DMS153 treated with DMSO at 0.1 percent for 48 hours (cell line): ENCODE data around the gene ENHO.
A peak's percentile ranks its signal among the peaks of the same experiment; 100 is the strongest.

Experiments used
- DNase-seq: peaks from one replicate; lab custom pipeline; 2025; ENCODE audit not compliant: unreplicated experiment; lab: John Stamatoyannopoulos, UW

ENHO gene

DNA sequence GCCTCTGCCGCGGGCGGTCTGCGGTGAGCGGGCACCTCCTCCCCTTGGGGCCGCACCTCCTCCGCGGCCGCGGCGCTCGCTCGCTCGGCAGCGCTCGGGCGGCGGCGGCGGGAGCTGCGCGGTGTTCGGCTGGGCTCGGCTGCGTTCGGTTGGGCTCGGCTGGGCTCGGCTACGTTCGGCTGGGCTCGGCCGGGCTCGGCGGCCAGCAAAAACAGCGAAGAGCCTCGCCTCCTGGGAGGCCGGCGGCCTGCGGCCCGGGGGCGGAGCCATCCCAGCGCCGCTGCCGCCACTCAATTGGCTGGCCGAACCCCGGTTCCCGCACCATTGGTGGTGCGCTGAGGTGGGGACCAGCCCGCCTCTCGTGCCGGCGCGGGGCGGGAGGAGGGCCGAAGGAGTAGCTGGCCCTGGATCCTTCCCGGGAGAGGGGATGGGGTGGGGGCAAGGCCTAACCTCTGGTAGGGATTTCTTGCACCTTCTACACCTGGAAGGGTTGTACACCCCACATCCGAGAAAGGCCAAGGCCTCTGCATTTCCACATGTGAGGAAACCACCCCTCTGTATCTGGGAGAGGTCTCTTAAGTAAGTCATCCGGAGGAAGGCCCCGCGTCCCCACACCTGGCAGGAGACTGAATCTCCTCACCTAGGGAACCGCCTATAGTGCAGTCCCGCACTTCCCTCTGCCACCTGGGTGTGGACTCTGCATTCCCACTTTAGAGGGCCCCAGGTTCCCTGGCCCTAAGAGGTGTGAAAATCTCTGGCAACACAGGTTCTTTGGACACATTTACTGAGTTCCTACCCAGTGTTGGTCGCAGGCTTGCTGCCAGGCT lies at the start of gene ENHO:
Gene ENHO, minus strand, starts transcription at position 20 of the 827 bp plus-strand sequence. CDS start 1,295 bp downstream, outside the sequence.
- peak; percentile 88 for DNase-seq

DNA sequence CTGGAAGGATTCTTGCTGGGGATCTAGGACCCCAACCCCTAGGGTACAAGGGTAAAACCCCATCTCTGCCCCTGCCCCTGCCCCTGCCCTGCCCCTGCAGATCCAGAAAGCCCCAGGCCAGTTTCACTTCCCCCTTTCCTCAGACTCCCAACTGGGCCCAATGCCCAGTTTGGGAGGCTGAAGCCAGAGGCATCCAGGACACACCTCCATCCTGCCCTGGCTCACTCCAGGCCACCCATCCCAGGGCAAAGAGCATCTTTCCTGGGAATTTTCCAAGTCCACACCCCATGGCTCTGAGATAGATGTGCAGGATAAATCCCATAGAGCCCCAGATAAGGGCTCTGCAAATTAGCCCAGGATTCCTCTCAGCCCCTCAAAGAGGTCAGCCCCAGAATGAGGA lies 49.3 kb upstream of the ENHO start:
- no peak for DNase-seq

DNA sequence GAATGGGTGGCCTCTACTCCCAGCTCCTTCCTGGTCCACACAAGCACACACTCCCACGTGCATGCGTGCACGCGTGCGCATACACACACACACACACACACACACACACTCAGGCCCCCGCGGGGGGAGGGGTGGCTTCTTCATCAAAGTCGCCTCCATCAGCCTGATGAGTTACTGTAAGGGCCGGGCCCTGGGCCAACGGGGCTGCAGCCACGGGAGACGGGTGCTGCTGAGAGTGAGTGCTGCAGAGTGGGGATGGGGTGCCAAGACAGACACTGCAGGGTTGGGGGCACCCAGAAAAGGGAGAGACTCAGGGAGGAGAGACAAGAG lies 48.7 kb upstream of the ENHO start:
- no peak for DNase-seq

DNA sequence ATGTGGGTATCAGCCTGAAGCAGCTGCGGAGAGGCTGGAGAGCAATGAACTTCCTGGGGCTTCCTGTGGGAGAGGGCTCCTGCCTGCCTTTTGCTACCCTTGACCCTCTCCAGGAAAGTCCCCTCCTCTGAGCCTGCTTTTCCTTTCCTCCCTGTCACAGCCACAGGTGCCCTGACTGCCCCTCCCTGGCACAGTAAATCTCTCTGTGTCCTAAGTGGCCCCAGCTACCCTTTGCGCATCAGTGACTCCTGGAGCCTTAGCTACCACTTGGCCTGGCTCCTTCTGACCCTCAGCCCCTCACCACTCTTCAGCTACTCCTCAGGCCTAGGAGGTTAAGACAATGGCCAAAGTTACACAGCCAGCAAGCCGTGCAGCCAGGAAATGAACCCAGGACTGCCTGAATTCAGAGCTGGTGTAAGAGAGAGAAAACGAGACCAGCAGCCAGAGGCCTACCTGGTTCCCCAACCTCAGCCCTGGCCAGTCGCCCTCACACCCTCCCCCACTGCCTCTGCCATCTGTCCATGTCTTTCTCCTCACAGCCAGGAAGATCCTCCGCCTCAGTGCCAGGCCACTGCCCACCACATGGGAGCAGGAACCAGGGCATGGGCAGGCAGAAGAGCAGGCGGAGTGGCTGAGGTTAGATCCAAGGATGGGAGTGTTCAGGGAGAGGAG lies 48.2 kb upstream of the ENHO start:
- DNase-seq = no peak

DNA sequence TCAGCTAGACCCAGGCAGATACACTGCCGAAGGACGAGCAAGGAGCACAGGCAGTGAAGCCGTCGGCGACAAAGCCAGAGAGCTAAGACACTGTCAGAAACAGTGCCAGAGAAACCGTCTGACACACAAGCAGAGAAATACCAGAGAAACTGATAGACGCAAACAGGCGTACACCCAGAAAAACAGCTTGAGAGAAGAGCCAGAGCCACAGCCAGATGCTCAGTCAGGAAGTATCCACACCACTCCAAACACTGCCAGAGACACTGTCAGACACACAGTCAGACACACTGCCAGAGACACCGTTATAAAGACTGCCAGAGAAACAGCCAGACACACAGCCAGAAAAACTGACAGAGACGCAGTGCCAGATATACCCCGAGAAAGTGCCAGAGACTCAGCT lies 47.6 kb upstream of the ENHO start:
- no peak for DNase-seq

DNA sequence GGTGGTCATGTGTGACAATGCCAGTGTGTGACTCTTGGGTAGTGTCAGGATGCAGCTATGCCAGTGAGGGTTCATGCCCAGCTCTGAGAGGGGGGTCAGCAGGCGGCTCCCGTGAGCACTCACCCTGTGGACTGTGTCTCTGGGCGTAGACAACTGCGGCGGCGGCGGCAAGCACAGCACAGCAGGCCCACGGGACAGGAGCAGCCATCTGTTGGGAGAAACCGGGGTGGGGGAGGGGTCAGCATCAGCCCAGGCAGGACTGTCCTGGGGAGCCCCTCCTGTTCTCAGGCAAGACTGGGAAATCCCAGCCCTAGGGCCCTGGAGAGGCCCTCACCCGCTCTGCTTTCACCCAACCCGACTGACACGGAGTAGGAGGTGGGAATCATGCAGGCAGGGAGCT lies 46.0 kb upstream of the ENHO start:
- no peak for DNase-seq

DNA sequence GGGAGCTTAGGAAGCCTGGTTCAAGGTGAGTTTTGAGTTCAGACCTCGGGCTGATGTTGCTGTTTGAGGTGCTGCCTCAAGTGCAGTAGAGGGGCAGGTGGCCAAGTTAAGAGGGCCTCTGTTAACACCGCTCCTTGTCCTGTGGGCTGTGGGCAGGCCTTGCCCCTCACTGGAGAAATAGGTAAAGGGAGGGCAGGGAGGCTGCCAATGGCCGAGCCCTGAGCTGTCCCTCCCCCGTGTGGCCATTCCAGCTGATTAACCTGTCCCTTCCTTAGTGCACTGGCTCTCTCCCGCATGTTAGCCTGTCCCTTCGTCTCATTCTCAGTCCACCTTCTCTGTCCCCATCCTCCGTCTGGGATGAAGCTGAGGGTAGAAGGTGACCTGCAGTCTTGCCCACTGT lies 45.3 kb upstream of the ENHO start:
- DNase-seq = no peak

DNA sequence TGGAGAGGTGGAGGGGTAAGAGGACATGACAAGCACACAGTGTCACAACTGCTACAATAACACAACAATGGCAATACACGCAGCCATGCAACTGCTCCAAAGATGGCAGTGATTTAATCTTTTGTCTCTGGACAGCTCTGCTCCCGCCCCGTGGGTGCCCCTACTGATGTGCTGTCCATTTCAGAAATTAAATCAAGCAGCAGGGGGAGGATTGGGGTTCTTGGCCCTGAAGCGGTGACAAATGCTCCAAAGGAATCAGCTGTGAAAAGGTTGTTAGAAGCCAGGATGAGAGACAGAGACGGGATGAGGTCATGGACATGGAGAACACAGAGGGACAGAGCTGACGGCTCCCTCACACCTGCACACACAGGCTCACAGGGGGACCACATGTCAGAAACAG lies 44.2 kb upstream of the ENHO start:
- DNase-seq = no peak

DNA sequence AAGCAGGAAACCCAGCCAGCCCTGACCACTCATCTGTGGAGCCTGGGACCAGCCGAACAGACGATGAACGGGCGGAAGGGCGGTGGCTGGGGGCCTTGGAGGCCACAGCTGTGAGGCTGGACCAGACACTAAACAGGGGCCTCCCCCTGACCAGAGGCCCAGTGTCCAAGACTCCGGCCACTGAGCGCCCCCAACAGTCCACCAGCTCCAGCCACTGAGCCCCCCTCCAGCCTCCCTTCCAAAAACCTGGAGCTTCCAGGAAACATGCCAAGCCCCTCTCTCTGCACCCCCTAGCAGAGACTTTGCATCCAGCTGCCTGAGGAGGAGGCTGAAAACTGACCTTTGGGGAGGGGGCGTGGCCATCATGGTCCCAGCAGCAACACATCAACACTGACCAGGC lies 43.5 kb upstream of the ENHO start:
- DNase-seq = no peak

DNA sequence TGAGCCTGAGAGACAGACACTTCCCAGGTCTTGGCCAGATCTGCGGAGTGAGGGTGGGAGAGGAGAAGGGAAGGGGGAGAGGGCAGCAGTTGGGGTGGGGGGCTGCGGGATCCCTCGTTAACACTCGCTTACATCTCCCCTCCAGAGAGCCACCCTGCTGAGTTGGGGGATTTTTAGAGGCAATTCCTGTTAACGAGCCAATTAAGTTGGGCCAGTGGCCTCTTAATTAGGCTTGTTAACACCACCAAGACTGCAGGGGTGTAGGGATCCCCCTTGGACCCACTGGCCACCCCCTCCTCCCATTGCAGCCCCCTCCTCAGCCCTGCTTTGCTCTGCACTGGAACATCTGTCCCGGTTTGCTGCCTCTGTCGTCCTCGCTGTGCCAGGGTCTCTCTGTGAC lies 43.1 kb upstream of the ENHO start:
- DNase-seq = no peak

DNA sequence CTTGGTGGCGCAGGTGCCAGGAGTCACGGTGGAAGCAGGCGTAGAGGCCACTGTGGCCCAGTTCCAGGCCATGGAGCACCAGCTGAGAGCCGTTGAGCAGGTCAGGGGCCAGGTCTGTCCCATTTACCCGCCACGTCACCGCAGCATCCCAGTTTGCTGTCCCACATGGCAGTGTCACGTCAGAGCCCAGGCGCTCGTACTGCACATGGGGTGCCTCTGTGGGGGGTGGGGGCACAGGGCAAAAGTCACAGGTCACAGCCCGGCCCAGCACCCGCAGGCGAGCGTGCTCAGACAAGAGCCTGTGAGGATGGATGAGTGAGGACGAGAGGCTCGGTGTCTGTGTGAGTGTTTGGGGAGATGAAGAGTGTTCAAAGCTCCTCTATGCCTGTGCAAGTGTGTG lies 41.8 kb upstream of the ENHO start:
- DNase-seq = no peak

DNA sequence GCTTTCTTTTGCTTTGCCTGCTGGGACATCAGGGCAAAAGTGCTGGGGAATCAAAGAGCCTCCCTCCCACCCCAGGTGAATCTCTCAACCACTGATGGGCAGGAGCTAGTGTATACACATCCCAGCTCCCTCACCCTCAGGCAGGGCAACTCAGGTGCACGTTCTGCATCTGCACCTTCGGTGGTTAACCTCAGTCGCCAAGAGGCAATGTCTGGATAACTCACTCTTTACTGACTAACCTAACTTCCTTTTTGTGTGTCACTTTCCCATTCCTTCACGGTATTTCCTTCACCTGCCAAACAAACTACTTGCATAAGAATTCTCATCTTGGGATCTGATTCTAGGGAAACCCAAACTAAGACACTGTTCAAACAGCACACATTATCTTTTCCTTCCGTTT lies 40.5 kb upstream of the ENHO start:
- no peak for DNase-seq

DNA sequence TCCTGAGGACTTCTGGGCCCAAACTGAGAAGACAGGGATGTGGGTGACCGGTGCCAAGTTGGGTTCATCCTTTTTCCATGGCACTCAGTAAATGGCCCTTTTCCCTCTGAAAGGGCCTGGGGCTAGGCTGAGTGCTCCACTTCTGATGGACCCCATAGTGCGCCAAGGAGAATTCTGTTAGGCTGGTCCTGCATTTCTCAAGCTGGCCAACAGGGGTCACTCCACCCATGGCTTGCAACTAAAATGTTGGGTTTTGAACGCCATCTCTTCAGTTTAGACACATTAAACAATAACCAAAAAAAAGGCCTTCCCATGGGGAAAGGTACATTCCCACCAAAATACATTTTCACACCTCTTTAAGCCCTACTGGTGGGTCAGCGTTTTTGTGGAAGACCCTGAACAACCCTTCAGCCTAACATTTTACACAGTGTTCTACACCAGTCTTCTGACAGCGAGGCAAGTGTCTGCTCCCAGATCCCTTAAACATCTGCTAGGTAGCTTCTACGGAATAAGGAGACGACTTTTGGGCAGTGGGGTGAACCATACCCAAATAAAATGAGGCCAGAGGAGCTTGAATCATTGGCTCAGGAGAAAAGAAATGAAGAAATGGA lies 39.5 kb upstream of the ENHO start:
- DNase-seq = no peak

DNA sequence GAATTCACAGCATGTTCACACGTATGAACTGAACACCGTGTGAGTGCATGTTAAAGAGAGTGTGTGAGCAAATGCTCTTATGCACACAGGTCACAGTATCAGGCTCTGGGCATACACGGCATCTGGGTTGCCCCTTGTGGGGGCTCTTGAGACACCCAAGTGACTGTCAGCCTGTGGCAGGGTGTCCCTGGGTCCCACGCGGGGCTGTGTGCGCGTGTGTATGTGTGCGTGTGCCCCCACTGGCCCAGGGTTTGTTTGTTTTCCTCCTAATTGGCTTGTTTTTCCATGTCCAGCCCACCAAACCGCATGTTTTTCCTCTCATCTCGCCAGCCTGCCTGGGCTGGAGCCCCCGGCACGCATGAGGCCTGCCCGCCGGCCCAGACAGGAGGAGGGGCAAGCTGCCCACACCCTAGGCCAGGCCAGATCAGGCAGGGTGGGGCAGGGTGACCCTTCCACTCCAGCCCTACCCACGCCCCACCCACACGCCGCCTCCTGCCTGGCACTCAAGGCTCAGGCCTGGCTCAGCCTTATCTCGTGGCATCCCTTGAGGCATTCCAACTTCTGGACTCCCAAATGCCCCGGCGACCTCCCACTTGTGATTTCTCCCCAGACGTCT lies 37.9 kb upstream of the ENHO start:
- no peak for DNase-seq

DNA sequence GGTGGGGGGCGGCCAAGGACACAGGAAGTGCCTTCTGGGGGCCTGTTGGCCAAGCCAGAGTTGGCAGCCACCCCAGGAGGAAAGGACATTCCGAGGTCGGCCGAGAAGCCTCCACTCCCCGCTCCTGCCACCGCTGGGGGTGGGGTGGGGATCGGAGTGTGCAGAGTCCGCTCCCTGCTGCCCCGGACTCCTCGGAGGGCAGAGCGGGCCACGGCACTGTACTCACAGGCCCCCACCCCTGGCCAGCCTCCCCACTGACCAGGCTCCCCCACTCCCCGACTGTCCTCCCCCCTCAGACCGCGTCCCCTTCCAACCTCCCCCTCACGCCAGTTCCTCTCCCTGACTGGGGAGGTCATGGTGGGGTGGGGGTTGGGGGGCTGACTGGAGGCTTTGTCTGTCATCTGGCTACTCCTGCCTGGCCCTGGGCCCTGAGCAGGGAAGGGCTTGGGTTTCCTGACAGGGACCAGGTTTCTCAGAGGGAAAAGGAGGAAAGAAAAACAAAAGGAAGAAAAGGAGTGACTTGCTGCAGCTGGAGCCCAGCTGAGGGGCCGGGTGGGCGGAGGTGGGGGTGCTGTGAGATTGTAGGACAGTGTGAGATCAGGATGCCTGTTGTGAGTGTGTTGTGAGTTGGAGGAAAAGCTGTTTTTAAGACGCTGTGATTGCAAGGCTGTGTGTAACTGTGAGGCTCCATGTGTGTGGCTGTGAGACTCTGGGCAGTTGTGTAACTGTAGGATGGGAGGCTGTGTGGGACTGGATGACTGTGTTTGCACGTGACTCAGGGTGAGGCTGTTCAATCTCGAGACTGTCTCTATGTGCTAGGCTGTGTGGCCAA lies 37.0 kb upstream of the ENHO start:
- no peak for DNase-seq

DNA sequence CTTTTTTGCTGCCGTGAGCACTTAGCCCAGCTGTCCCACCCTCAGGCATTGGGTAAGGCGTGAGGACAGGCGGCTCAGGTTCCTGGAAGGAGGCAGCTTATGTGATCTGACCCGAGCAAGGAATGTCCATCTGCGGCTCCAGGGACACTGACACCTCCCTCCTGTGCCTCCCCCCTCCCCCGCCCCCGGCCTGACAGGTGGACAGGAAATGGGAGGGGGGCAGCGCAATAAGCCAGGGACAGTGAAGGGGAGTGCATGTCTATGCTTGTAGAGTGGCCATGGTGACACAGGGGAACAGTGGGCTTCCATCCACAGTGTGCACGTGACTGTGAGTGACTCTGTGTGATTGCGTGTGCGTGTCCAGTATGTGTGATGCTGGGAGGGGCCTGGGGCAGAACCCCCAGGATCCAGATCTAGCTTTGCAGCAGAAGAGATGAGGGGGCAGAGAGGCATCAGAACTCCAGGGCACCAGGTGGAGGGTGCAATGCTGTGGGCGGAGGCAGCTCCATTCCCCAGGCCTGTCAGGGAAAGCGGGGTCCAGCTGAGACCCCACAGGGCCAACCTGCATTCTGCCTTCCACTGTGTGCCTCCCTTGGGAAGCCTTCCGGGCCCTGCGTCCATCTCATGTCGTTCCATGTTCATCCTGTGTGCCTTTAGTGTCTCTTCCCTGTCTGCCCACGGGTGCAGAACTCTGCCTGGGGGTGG lies 36.3 kb upstream of the ENHO start:
- DNase-seq = no peak

DNA sequence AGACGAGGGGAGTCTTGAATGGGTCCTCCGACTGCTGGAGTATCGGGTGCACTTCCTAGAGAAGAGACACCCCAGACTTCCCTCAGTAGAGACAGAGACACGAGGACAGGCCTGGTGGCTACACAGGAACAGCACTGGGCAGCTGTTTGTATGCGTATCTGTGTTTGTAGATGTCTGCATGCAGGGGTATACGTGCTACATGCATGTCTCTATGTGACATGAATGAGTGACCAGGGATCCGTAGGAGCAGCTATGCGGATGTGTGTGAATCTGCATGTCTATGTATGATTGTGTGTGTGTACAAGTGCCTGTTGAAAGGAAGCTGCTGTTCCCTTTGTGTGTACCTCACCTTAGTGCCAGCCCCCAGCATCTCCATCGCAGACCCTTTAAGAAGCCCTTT lies 35.6 kb upstream of the ENHO start:
- DNase-seq = no peak

DNA sequence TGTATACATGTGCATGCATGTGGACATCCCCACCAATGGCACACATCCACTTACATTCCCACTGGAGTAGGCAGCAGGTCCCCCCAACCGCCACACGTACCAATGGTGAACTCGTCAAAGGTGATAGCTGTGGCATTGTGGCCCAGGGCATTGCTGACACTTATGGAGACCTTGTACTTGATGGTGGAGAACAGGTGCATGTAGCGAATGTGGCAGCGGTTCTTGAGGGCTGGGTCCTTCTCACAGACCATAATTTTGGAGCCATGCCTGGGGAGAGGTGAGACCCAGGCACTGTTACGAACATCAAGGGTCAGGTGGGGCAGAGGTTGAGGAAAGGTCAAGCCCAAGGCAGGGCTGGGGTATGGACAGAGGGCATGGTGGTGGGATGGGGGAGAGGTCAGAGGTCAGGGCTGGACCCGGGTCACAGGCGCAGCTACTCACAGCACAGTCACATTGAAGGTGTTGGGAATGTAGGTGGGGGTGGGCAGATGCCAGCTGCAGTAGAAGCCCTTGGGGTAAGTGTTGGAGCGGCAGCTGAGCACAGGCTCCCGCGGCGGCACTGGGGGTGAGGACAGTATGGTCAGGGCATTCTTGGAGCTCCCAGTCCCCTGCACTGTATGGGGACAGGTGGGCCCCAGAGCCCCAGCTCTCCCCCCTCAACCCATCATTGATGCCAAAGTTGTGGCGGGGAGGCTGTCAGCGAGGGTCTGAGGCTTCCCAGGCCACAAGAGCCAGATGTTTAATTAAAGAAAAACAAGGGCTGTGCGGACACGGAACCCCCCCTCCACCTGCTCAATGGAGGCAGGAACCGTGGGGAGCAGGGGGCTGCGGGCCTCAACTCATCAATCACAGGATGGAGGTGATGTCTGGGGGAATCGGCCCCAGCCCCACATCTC lies 34.9 kb upstream of the ENHO start:
- no peak for DNase-seq

DNA sequence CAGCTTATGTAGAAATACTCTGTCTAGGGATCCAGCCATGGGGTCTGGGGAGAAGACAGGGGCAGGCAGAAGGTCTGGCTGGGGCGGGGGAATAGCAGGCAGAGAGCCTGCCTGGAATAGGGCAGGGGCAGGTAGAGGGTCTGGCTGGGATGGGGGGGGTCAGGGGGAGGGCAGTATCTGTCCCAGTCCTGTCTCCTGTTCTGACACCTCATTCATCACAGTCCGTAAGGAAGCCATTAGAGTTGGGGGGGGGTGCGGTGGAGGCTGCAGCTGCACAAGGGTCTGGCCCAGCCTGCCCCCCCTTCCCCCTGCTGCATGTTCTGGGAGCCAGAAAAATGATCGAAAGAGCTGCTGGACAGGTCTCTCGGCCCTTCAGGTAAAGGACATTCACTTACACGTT lies 34.2 kb upstream of the ENHO start:
- no peak for DNase-seq
